Muscle layer of colon (tissue), 2 donors: ENCODE measurements around the gene C11orf68.

Experiments
- H3K27ac ChIP-seq: one replicate; pipeline ENCODE4 v1.7.0; 2013; ENCODE audit warnings: low read depth, mild to moderate bottlenecking, low read length, moderate library complexity
- H3K27me3 ChIP-seq, 2 donors: one replicate each; pipeline ENCODE4 v1.7.0; 2013; ENCODE audit warnings: low read length in 2 of 2, mild to moderate bottlenecking in 2 of 2; ENCODE audit not compliant: insufficient read depth in 2 of 2, control insufficient read depth in 1 of 2
- H3K36me3 ChIP-seq: one replicate; pipeline ENCODE4 v1.7.0; 2013; ENCODE audit warnings: mild to moderate bottlenecking, low read length; ENCODE audit not compliant: insufficient read depth
- H3K4me1 ChIP-seq: one replicate; pipeline ENCODE4 v1.7.0; 2013; ENCODE audit warnings: mild to moderate bottlenecking, low read length; ENCODE audit not compliant: insufficient read depth
- H3K4me3 ChIP-seq, 2 donors: one replicate each; pipeline ENCODE4 v1.7.0; 2013; ENCODE audit warnings: low read length in 2 of 2, low read depth in 1 of 2, mild to moderate bottlenecking in 1 of 2, moderate library complexity in 1 of 2
- H3K9ac ChIP-seq: one replicate; pipeline ENCODE4 v1.7.0; 2013; ENCODE audit warnings: low read length
- H3K9me3 ChIP-seq: one replicate; pipeline ENCODE4 v1.7.0; 2013; ENCODE audit warnings: mild to moderate bottlenecking, low read length
- donor health status: abdominal sarcoma.
- donor health status: Adenocarcinoma of cecum.

C11orf68 gene

DNA sequence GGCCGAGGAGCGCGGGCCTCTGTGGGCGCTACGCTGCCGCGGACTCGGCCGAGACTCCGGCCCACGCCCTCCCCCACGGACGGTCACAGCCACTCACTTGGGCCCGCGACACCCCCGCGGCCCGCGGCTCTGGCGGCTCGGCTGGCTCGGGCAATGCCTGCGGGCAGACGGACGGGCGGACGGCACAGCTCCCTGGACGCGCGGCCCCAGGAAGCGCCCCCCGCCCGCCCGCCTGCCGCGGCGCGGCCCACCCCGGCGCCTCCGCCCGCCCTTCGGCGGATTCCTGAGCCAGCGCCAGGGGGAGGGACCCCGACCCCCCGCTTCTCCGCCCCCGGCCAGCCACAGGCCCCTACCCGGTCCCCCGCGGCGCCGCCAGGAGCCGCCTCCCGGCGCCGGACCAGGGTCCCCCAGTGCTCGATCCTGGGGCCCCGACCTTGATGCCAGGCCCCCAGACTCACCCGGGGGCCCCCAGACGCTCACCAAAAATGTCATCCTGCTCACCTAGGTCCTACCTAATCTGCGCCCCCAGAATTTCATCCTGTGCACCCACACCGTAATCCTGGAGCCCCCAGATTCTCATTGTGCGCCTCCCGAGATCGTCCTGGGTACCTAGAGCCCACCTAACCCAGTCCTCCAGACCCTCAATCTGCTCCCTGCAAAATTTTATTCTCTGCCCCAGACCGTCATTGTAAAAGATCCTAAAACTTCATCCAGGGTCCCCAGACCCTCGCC lies 46.1 kb downstream of the C11orf68 start, which contains the start of gene EFEMP2:
Gene EFEMP2, minus strand, starts transcription at position 215 of the 732 bp plus-strand sequence. CDS start 446 bp downstream, outside the sequence.
- Histone ChIP-seq H3K27me3 (no peaks in the 10 kb centered on the region), H3K27ac (peak within 1 kb of the TSS; percentile 79), H3K36me3 (peaks cover 29% of the 10 kb centered on the region), H3K9me3 (no peaks in the 10 kb centered on the region), H3K4me1 (peaks cover 24% of the 10 kb centered on the region), H3K4me3 (peak within 1 kb of the TSS; percentile 59 to 76), H3K9ac (peak within 1 kb of the TSS; percentile 76)

DNA sequence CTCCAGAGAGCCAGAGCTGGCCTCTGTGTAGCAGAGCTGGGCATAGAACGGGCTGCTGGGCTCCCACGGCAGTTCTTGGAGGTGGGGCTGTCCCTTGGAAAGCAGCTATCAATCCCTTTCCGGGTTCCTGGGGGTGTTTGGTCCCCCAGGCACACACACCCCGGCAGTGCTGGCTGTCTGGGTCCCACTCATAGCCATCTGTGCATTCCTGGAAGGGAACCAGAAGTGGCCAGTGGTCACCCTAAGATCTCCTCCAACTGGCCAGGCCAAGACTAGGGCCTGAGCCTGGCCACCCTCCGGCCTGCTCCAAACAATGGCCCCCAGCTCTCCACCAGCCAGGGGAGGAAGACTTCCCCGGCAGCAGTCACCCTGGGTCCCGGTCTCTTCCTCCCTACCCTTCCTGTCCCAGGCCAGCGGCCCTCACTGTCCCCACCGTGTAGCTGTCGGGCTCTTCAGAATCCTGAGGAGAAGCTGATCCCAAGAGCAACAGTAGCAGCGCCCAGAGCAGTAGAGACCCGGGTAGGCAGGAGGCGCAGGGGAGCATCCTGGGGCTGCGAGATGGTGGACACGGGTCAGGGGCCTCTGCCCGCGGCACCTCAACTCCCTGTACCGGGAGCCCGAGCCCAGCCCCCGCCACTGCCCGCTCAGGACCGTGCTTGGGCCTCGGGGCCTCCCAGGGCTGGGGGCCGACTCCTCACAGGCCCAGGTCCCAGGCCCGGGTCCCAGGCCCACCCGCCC lies 46.9 kb downstream of the C11orf68 start:
- H3K4me1 ChIP-seq: peaks cover 31% of the 10 kb centered on the region
- H3K27me3 ChIP-seq: no peaks in the 10 kb centered on the region
- H3K27ac ChIP-seq: peak overlapping the region; percentile 79
- H3K9me3 ChIP-seq: no peaks in the 10 kb centered on the region
- H3K36me3 ChIP-seq: peaks cover 37% of the 10 kb centered on the region
- peak overlapping the region; percentile 76 for H3K9ac ChIP-seq
- H3K4me3 ChIP-seq: peak overlapping the region; percentile 59 to 63

DNA sequence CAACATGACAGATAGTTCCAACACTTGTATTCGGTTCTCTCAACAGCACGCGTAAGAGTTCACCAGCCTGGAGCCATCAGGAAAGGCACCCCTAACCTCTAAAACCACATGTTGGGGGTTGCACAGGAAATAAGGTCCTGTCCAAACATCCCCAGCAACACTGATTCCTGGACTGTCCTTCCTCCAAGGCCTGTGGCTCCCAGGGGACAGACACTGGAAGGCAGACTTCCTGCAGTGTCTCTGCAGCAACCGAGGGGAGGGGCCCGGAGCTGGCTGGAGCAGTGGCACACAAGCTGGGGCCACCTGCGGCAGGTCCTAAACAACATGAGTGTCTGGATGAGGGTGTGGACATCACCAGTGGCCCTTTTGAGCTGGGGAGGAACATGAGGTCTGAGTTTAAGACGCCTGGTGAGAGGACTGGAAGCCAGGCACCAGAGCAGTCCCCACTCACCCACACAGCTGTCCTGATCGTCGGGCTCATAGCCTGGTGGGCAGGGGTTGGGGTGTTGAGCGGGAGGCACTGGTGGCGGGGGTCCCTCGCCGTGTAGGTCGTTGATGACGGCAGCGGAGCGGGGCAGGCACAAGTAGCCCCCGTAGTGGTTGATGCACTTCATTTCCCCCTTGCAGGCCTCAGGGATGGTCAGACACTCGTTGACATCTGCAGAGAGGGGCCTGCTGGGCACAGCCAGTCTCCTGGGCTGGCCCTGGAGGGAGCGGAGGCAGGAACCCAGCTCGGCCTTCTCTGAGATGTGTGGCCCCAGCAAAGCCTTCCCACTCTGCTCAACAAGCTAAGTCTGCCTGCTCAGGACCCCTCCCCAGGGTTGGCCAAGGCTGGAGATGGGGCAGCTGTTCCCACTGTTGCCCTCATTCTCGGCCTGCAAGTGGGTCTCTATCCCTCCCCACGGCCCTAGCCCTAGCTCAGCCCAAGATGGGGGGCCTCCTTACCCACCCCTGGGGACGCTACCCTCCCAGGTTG lies 47.9 kb downstream of the C11orf68 start:
- Histone ChIP-seq H3K36me3 (peaks cover 46% of the 10 kb centered on the region), H3K27ac (peak overlapping the region; percentile 79), H3K27me3 (no peaks in the 10 kb centered on the region), H3K9ac (peak overlapping the region; percentile 76), H3K4me3 (peak overlapping the region; percentile 59 to 63), H3K4me1 (peaks cover 31% of the 10 kb centered on the region), H3K9me3 (no peaks in the 10 kb centered on the region)

DNA sequence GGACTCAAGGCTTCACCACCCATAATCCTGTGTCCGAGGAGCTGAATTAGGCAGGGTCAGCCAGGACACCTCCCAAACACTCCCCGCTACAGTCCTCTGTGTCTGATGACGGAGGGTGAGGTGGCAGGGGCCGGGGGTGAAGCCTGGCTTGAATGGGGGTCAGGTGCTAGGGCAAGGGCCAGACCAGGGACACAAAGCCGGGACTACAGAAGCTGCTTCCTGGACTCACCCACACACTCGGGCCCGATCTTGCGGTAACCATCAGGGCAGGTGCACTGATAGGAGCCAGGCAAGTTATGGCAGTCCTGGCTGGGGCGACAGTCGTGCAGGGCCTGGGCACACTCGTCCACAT lies 48.6 kb downstream of the C11orf68 start:
- H3K36me3 ChIP-seq: peaks cover 53% of the 10 kb centered on the region
- peak overlapping the region; percentile 76 for H3K9ac ChIP-seq
- H3K9me3 ChIP-seq: no peaks in the 10 kb centered on the region
- no peak overlapping the region for H3K4me3 ChIP-seq
- H3K27ac ChIP-seq: peak overlapping the region; percentile 9
- peaks cover 31% of the 10 kb centered on the region for H3K4me1 ChIP-seq
- no peaks in the 10 kb centered on the region for H3K27me3 ChIP-seq

DNA sequence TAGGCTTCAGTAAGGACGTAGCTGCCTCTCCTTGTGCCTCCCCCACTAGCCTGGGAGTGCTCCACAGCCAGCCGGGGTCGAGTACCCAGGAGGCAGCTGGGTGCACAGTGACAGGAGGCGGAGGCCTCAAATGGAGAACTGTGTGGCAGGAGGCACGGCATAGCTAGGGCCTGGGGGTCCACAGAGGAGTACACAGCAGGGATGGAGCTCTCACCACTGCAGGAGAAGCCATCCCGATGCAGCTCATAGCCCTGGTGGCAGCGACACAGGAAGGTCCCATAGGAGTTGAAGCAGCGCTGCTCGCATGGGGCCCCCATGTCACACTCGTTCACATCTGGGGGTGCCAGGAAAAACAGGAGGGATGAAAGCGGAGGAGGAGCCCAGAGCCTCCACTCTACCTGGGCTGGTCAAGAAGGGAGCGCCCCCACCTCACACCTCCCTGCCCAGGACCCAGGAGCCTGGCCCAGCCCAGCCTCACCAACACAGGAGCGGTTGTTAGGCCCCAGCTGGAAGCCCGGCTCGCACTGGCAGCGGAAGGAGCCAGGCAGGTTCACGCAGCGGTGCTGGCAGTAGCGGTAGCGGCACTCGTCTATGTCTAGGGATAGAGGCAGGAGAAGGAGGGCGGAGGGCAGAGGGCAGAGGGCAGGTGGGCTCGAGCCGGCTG lies 49.1 kb downstream of the C11orf68 start:
- Histone ChIP-seq H3K4me1 (peaks cover 31% of the 10 kb centered on the region), H3K36me3 (peaks cover 58% of the 10 kb centered on the region), H3K9ac (no peak overlapping the region), H3K9me3 (no peaks in the 10 kb centered on the region), H3K4me3 (no peak overlapping the region), H3K27me3 (no peaks in the 10 kb centered on the region), H3K27ac (peak overlapping the region; percentile 9)

DNA sequence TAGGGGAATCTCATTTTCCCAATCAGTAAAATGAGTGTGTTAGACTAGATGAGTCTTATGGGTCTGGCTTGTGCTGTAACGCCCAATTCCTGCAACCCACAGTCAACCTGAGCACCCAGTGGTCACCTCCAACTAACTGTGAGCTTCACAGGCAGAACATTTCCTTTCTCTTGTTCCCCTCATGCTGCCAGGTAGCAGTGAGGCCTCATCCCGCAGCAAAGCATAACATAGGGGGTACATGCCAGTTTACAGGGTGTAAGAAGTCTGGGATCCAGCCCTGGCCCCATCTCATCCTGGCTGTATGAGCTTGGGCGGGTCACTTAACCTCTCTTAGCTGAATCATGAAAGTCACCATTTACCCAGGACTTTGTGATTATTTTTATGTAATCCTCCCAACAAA lies 50.0 kb downstream of the C11orf68 start:
- Histone ChIP-seq H3K27me3 (no peaks in the 10 kb centered on the region), H3K36me3 (peaks cover 67% of the 10 kb centered on the region), H3K27ac (no peak overlapping the region), H3K4me3 (no peak overlapping the region), H3K9ac (no peak overlapping the region), H3K4me1 (peaks cover 34% of the 10 kb centered on the region), H3K9me3 (no peaks in the 10 kb centered on the region)

DNA sequence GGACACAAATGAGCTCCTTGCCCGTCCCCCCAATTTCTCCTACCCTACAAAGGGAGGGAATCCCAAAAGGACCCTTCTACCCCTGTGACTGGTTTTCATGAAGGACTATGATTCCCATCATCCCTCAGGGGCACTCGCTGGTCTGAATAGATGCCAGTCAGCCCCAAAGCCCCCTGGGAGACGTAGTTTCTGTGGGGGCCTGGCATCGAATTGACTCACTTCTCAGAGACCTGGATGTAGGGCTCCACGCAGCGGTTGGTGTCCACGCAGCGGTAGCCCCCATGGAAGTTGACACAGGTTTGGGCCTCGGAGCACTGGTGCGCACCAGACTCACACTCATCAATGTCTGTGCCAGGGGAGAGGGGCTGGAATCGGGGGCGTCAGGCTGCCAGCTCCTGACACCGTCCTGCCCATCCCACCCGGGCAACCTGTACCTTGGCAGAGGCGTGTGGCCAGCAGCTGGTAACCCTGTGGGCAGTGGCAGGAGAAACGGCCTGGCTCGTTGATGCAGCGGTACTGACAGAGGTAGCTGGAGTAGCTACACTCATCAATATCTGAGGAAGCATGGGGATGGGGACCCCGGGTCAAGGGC lies 50.7 kb downstream of the C11orf68 start:
- H3K4me1 ChIP-seq: peaks cover 39% of the 10 kb centered on the region
- H3K9ac ChIP-seq: no peak overlapping the region
- no peaks in the 10 kb centered on the region for H3K9me3 ChIP-seq
- peak overlapping the region; percentile 32 for H3K27ac ChIP-seq
- H3K27me3 ChIP-seq: no peaks in the 10 kb centered on the region
- H3K4me3 ChIP-seq: no peak overlapping the region
- peaks cover 74% of the 10 kb centered on the region for H3K36me3 ChIP-seq

DNA sequence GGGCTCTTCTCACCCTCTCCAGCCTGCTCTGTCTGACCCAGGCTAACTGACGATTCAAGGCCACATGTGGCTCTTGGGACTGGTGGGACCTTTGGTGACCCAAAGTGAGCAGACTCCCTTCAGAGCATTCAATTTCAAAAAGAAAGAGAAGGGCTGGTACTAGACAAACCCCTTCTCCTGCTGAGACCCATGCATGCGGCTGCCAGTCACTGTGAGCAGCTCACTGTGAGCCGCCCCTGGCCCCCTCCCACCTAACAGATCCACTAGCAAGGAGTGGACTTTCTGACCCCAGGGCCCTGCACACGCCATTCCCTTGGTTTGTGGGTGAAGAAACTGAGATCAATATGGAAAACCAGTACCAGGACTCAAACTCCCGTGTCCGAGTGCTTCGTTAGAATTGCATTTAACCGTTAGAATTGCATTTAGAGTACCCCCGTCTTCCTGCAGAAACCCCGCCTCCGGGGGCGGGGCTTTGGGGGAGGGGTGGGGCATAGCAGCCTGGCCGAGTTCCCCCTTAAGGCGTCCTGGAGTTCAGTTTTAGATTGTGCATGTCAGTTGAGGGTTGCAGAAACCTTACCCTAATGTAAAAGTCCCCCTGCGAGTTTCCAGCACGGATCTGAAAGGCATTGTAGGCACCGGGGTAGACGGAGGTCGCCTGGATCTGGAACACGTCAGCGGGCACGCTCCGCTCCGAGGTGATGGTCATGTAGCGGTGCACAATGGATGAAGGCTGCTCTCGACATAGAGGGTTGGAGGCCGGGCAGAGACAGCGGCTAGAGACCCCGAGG lies 51.4 kb downstream of the C11orf68 start:
- Histone ChIP-seq H3K4me3 (no peak overlapping the region), H3K9ac (no peak overlapping the region), H3K36me3 (peaks cover 81% of the 10 kb centered on the region), H3K9me3 (no peaks in the 10 kb centered on the region), H3K27me3 (no peaks in the 10 kb centered on the region), H3K27ac (peak overlapping the region; percentile 32), H3K4me1 (peaks cover 45% of the 10 kb centered on the region)
